ENCODE results near the gene BLVRB. TPM values are rescaled to one million over a fixed set of nuclear protein-coding genes. Genes with fewer than 3 reads are reported as not detected.

BLVRB gene
- total and polyA plus RNA-seq, 2 of the 8 experiments (the other 6 are each of a cell fraction or from before 2014, with no cell fraction given), result 28.7 to 182 TPM

DNA sequence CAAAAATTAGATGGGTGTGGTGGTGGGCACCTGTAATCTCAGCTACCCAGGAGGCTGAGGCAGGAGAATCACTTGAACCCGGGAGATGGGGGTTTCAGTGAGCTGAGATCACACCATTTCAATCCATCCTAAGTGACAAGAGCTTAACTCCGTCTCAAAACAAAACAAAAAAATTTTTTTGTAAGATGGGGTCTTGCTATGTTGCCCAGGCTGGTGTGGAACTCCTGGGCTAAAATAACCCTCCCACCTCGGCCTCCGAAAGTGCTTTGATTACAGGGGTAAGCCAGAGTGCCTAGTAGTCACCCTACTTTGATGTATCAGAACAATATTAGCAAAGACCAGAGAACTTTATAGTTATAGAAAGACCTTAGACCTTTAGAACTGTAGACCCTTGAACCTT lies 9.2 kb upstream of the BLVRB start:
- TF ChIP-seq JUN (IDR thresholded peaks at IDR 0.05; ENCODE audit: low read depth, low read length), result no peak
- no peak for TF ChIP-seq SP2 (IDR thresholded peaks at IDR 0.05; ENCODE audit: low read length)
- no peak for TF ChIP-seq SIX5 (IDR thresholded peaks at IDR 0.05; ENCODE audit: low read depth, low read length)
- TF ChIP-seq ASH2L (IDR thresholded peaks at IDR 0.05; ENCODE audit: low read length), result no peak
- no peak for TF ChIP-seq CBX8 (IDR thresholded peaks at IDR 0.05; ENCODE audit: borderline replicate concordance, low read depth, low read length)
- TF ChIP-seq ZNF274 (IDR thresholded peaks at IDR 0.05; ENCODE audit: borderline replicate concordance, extremely low read depth, low read length), result no peak
- no peak for TF ChIP-seq RBBP5 (IDR thresholded peaks at IDR 0.05; ENCODE audit: borderline replicate concordance, low read depth, low read length)
- TF ChIP-seq, protein P1, sequence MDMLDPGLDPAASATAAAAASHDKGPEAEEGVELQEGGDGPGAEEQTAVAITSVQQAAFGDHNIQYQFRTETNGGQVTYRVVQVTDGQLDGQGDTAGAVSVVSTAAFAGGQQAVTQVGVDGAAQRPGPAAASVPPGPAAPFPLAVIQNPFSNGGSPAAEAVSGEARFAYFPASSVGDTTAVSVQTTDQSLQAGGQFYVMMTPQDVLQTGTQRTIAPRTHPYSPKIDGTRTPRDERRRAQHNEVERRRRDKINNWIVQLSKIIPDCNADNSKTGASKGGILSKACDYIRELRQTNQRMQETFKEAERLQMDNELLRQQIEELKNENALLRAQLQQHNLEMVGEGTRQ (IDR thresholded peaks at IDR 0.05; ENCODE audit: low read length), result no peak
- TF ChIP-seq RNF2 (IDR thresholded peaks at IDR 0.05; ENCODE audit: borderline replicate concordance, low read depth, low read length, missing control alignments, poor library complexity, severe bottlenecking), result no peak
- no peak for TF ChIP-seq FOSL1 (IDR thresholded peaks at IDR 0.05; ENCODE audit: insufficient read depth, low read depth, low read length)
- TF ChIP-seq NANOG (IDR thresholded peaks at IDR 0.05; ENCODE audit: insufficient read depth, low read depth, low read length, poor library complexity, severe bottlenecking), result no peak
- TF ChIP-seq CBX5 (IDR thresholded peaks at IDR 0.05; ENCODE audit: low read depth, low read length), result no peak
- H2BK15ac ChIP-seq (ENCODE audit: low read length), result no peak overlapping the region
- no peaks in the 10 kb centered on the region for H4K20me1 ChIP-seq (replicated peaks in 1 of 2; ENCODE audit: control insufficient read depth in 1 of 2, insufficient read depth in 2 of 2, low read length in 2 of 2)
- no peak for DNase-seq (ENCODE audit: low read depth in 1 of 2, low spot score in 2 of 2)
- H3K4me1 ChIP-seq (replicated peaks in 1 of 4; ENCODE audit: control insufficient read depth in 3 of 4, insufficient read depth in 4 of 4, low read length in 3 of 4), result no peaks in the 10 kb centered on the region
- H2BK20ac ChIP-seq (ENCODE audit: low read length), result no peak overlapping the region
- no peaks in the 10 kb centered on the region for H3K79me1 ChIP-seq (ENCODE audit: low read depth, low read length)
- no peaks in the 10 kb centered on the region for H3K23me2 ChIP-seq (ENCODE audit: low read depth, low read length)
- H3K4me3 ChIP-seq (ENCODE audit: extremely low read depth in 1 of 4, insufficient read depth in 2 of 4, low read depth in 3 of 4, low read length in 4 of 4), result no peak overlapping the region
- no peak overlapping the region for H3K9ac ChIP-seq (replicated peaks in 1 of 4; ENCODE audit: extremely low read depth in 1 of 4, low read depth in 3 of 4, low read length in 3 of 4)
- 91% methylated on average over 4 of the region's 4 CpGs; no CpG with 5 or more reads in 1 of the 2 experiments for WGBS, 2 experiments (ENCODE audit: extremely low coverage in 1 of 2, insufficient coverage in 1 of 2, insufficient read length in 1 of 2, insufficient replicate concordance in 2 of 2, low coverage in 1 of 2, low lambda C conversion rate in 2 of 2, missing lambda C conversion rate in 1 of 2)
- H3K4ac ChIP-seq (replicated peaks; ENCODE audit: insufficient read length, low read depth, low read length), result no peak overlapping the region
- no peak for FAIRE-seq
- H3K27ac ChIP-seq (ENCODE audit: low read depth, low read length), result no peak overlapping the region
- H3K14ac ChIP-seq (ENCODE audit: insufficient read length), result no peak overlapping the region
- H4K5ac ChIP-seq (ENCODE audit: insufficient read length, low read depth, low read length), result no peak overlapping the region
- H3K9me3 ChIP-seq (ENCODE audit: insufficient read depth in 2 of 2, low read depth in 1 of 2, low read length in 1 of 2), result no peaks in the 10 kb centered on the region
- H3K56ac ChIP-seq (replicated peaks; ENCODE audit: insufficient read length, low read depth, low read length), result no peak overlapping the region
- no peak overlapping the region for H4K8ac ChIP-seq (ENCODE audit: extremely low read depth, insufficient read depth, low read length)
- ChIA-PET POLR2A (ENCODE audit: partially characterized antibody) (interaction anchor here (0.6 kb wide), 1 partner anchor 42 kb away, joined by 5 read pairs; no protein-coding TSS in a partner anchor), CTCF (ENCODE audit: partially characterized antibody) (interaction anchor here (1.9 to 2.3 kb wide), 2 partner anchors 10 kb away, joined by 7 to 10 read pairs; partner anchors contain the start of gene BLVRB)
- no peak overlapping the region for H4K91ac ChIP-seq (replicated peaks; ENCODE audit: insufficient read length, low read length)
- no peak overlapping the region for H3K18ac ChIP-seq (ENCODE audit: extremely low read depth, low read length)
- no peak overlapping the region for H2AFZ ChIP-seq (ENCODE audit: low read length)
- no peak overlapping the region for H2BK12ac ChIP-seq (ENCODE audit: low read depth, low read length)
- H2AK5ac ChIP-seq (ENCODE audit: low read depth, low read length), result no peak overlapping the region
- H3K4me2 ChIP-seq (ENCODE audit: insufficient read depth in 1 of 2, low read depth in 2 of 2, low read length in 2 of 2), result no peak overlapping the region
- no peak overlapping the region for H2BK120ac ChIP-seq (replicated peaks; ENCODE audit: low read depth, low read length)
- no peak overlapping the region for H3K23ac ChIP-seq (ENCODE audit: insufficient read length)
- no peaks in the 10 kb centered on the region for H3K36me3 ChIP-seq (ENCODE audit: control insufficient read depth in 2 of 4, insufficient read depth in 4 of 4, low read length in 3 of 4)
- no peaks in the 10 kb centered on the region for H3K79me2 ChIP-seq (ENCODE audit: control insufficient read depth in 1 of 2, insufficient read depth in 2 of 2, low read length in 2 of 2)
- peaks cover 0 to 2% (median 0%) of the 10 kb centered on the region in 4 experiments; a peak in 3 of 7 replicates for H3K27me3 ChIP-seq (replicated peaks in 1 of 4; ENCODE audit: control insufficient read depth in 3 of 4, extremely low read depth in 1 of 4, insufficient read depth in 3 of 4, low read length in 3 of 4)
- H2BK5ac ChIP-seq (ENCODE audit: low read depth, low read length), result no peak overlapping the region

Data from H1 (cell line).